AG08395 (cell line): ENCODE data around the gene KCNQ5.
A peak's percentile ranks its signal among the peaks of the same experiment; 100 is the strongest.
"Not testable (repeated sequence)": the region's sequence is repeated elsewhere in the genome, so short reads cannot be mapped to it uniquely, and the experiment has no call there.

Experiments
- DNase-seq: peaks from one replicate; pipeline ENCODE4 v3.0.0; 2012; ENCODE audit warnings: mixed read lengths, low spot score

The KCNQ5 gene

DNA sequence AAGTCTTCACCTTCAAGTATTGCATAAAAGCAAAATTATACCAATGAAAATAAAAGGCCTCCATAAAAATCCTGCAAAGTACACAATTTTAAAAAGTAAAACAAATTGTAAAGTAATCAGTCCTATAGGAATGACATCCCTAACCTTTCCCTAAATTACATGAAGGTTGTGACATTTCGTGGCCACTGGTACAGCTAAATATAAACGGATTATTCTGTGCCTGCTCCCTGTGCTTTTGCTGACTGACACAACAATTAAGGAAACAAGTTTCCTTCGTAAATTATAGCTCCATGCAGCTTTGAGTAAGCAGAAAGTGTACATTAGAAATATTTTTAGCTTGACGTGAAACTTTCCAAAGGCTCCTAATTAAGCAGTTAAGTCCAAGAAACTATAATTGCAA is 222.8 kb downstream of the KCNQ5 start:
- no peak for DNase-seq

DNA sequence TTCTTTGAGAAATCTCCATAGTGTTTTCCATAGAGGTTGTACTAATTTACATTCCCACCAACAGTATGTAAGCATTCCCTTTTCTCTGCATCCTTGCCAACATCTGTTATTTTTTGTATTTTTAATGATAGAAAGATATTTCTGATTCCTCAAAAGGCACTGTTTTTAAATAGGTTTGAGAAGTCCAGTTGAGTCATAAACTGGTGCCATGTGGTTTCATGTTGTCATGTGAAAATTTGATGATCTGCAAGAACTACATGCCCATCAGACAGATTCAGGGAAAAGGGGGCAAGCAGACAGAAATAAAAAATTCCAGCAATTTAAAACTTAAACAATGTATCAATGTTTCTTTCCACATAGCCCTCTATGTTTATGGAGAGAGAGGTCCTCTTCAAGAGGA is 227.5 kb downstream of the KCNQ5 start:
- DNase-seq: no peak

DNA sequence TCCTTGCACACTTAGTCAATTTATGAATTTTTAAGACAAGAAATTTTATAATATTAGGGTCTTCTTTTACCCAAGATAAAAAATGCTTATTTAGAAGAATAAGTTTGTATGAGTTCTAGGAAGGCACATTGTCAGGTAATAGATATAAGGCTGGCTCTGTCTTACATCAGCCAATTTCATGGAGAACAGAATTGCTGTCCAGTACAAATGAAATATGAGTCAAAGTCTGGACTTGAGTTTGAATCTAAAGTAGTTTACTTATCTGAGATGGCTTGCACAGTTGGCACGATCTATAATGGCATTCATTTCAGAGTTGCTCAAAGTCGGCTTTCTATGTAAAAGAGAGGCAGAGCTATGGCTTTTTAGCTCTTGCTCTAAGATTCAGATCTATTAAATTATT is 228.2 kb downstream of the KCNQ5 start:
- DNase-seq: no peak

DNA sequence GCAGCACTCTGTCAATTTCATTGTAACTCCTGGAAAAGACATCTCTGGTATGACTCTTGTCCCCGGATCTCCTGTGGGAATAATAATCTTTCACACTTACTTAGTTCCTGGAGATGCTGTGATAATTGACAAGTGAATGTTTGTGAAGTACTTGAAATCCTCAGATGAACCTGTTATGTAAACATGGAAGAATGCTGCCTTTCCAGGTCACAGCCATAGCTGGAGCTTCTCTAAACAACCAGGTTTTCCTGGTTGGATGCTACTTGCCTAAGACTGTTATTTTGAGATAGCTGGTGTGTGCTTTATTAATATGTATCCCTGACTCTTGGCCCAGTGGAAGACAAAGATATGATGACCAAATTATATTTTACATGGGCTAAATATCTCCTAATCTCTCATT is 228.6 kb downstream of the KCNQ5 start:
- DNase-seq: no peak

GRCh38 chr6:72855471-72855870 is 233.6 kb downstream of the KCNQ5 start:
- peak; percentile 20 for DNase-seq

GRCh38 chr6:72856801-72857200 is 234.9 kb downstream of the KCNQ5 start:
- DNase-seq: no peak

GRCh38 chr6:72857791-72858585 is 236.1 kb downstream of the KCNQ5 start:
- DNase-seq: no peak

DNA sequence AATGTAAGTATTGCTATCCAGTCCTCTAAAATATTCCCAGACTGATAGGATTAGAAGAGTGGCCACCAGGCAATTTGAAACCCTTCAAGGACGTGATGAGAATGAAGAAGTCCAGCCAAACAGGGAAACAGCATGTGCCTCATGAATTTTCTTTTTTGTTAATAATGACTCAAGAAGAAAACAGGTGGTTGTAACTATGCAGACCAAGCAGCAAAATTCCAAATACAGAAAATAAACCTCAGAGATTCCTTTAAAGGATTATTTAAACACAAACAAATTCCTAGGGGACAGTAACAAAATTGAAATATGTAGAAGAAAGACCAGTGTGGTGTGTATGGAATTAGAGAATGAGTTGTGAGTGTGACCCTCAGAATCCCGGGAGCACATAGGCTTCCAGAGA is 239.2 kb downstream of the KCNQ5 start:
- peak; percentile 3 for DNase-seq

- DNase-seq: peak; percentile 30
Measured at GRCh38 chr6:72861935-72862432, 240.1 kb downstream of the KCNQ5 start.

DNA sequence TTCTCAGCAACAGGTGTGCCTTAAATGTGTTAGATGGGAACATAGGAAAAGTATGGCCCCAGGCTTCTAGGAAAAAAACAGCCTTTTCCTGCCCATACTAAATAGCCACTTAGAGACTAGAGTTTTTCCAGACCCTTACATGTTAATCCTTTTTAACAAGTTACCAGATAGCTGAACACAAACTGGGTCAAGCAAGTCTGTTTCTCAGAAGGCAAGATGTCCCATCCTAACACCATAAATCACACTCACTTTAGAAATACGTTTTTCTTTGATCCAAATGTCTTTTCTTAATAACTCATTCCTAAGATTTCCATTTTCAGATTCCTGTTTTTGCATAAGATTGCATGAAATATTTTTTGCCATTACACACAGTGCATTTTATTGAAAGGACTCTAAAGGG is 241.3 kb downstream of the KCNQ5 start:
- DNase-seq: no peak

- no peak for DNase-seq
Measured at GRCh38 chr6:72864236-72864635, 242.4 kb downstream of the KCNQ5 start.

DNA sequence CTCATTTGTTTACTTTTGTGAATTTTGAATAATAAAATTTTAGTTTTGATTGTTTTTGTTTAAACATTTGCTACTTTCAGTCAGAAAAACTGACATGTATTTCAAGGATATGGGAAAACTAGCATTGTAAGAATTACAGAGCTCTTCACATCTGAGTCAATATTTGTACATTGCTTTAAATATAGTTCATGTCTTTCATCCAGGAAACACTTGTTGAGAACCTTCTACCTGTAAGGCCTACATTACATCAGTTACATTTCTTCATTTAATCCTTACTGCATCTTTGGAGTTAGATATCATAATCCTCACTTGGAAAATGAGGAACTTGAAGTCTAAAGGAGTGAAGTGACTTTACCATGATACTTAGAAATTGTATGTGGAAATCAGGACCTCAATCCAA is 242.9 kb downstream of the KCNQ5 start:
- no peak for DNase-seq

- DNase-seq: peak; percentile 28
Measured at GRCh38 chr6:72865467-72865866, 243.6 kb downstream of the KCNQ5 start.

- DNase-seq: no peak
Measured at GRCh38 chr6:72869621-72870020, 247.8 kb downstream of the KCNQ5 start.

GRCh38 chr6:72873433-72873832 is 251.6 kb downstream of the KCNQ5 start:
- DNase-seq: no peak

GRCh38 chr6:72876256-72876655 is 254.4 kb downstream of the KCNQ5 start:
- DNase-seq: no peak

- no peak for DNase-seq
Measured at GRCh38 chr6:72886170-72886569, 264.3 kb downstream of the KCNQ5 start.

- DNase-seq: no peak
Measured at GRCh38 chr6:72890233-72890632, 268.4 kb downstream of the KCNQ5 start.

- no peak for DNase-seq
Measured at GRCh38 chr6:72890671-72891070, 268.8 kb downstream of the KCNQ5 start.

DNA sequence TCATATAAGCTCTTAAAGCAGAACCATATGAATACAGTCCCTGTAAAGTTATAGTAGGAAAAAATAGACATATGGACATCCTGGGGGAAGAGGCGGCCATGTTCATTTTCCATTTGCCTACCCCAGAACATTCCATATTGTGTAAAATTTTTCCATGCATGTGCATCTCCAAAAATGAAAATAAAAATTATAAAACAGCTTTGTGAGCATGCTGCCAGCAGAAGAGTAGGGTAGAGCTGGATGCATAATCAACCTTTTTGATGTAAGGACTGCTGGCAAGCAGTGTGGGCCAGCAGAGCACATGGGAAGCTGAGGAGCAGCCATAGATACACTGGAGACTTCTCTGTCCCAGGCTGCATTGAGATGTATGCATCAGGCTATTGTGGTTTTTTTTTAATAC is 271.0 kb downstream of the KCNQ5 start:
- DNase-seq: no peak

DNA sequence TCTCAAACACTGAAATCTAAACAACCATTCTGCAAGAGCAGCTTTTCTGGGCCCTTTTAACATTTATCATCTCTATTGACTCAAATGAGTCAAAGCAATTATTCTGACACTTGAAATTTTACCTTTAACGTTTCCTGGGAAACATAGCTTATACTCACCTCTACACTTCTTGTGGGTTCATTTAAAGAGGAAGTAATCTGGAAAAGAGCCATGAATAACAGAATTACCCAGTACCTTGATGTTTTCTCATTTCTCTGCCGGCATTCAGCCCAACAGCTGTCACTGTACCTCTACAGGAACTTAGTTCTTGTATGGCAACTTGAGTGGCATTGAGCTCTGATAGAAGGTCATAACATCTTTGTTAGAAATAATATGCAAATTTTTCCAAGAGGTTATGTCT is 272.2 kb downstream of the KCNQ5 start:
- DNase-seq: no peak

DNA sequence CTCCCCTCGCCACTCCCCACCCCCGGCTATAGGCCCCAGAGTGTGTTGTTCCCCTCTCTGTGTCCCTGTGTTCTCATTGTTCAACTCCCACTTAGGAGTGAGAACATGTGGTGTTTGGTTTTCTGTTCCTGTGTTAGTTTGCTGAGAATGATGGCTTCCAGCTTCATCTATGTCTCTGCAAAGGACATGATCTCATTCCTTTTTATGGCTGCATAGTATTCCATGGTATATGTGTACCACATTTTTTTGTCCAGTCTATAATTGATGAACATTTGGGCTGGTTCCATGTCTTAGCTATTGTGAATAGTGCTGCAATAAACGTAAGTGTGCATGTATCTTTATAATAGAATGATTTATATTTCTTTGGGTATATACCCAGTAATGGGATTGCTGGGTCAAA is 276.4 kb downstream of the KCNQ5 start:
- not testable (repeated sequence) for DNase-seq

- no peak for DNase-seq
Measured at GRCh38 chr6:72905705-72906478, 284.0 kb downstream of the KCNQ5 start.
